ENCODE measurements around the gene PTPN3.

The PTPN3 gene

GRCh38 chr9:109474170-109474569 is 23.9 kb downstream of the PTPN3 start:
- ATAC-seq, result no peak
- TF ChIP-seq TOX (CRISPR knock-in tag; IDR thresholded peaks at IDR 0.05; ENCODE audit: borderline replicate concordance) (no peak), ZC3H10 (CRISPR knock-in tag; IDR thresholded peaks at IDR 0.05) (no peak), ZNF70 (CRISPR knock-in tag; IDR thresholded peaks at IDR 0.05) (no peak), ZNF565 (CRISPR knock-in tag; conservative IDR thresholded peaks at IDR 0.05; ENCODE audit: low read depth) (no peak)

- no peak for ATAC-seq
- TF ChIP-seq SNAI2 (CRISPR knock-in tag; IDR thresholded peaks at IDR 0.05) (no peak), ISL1 (CRISPR knock-in tag; IDR thresholded peaks at IDR 0.05) (no peak), TOX (CRISPR knock-in tag; IDR thresholded peaks at IDR 0.05; ENCODE audit: borderline replicate concordance) (no peak), ZNF8 (CRISPR knock-in tag; IDR thresholded peaks at IDR 0.05) (no peak), ESRRG (CRISPR knock-in tag; IDR thresholded peaks at IDR 0.05) (no peak), RARB (CRISPR knock-in tag; IDR thresholded peaks at IDR 0.05) (no peak), ZNF70 (CRISPR knock-in tag; IDR thresholded peaks at IDR 0.05) (no peak), ZNF565 (CRISPR knock-in tag; conservative IDR thresholded peaks at IDR 0.05; ENCODE audit: low read depth) (no peak), POU6F1 (CRISPR knock-in tag; IDR thresholded peaks at IDR 0.05; ENCODE audit: borderline replicate concordance, low read depth) (no peak), PPARA (CRISPR knock-in tag; IDR thresholded peaks at IDR 0.05; ENCODE audit: borderline replicate concordance) (no peak), GLIS3 (CRISPR knock-in tag; IDR thresholded peaks at IDR 0.05) (no peak), OSR1 (CRISPR knock-in tag; IDR thresholded peaks at IDR 0.05) (no peak)
- TF ChIP-seq, protein P1, sequence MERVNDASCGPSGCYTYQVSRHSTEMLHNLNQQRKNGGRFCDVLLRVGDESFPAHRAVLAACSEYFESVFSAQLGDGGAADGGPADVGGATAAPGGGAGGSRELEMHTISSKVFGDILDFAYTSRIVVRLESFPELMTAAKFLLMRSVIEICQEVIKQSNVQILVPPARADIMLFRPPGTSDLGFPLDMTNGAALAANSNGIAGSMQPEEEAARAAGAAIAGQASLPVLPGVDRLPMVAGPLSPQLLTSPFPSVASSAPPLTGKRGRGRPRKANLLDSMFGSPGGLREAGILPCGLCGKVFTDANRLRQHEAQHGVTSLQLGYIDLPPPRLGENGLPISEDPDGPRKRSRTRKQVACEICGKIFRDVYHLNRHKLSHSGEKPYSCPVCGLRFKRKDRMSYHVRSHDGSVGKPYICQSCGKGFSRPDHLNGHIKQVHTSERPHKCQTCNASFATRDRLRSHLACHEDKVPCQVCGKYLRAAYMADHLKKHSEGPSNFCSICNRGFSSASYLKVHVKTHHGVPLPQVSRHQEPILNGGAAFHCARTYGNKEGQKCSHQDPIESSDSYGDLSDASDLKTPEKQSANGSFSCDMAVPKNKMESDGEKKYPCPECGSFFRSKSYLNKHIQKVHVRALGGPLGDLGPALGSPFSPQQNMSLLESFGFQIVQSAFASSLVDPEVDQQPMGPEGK (CRISPR knock-in tag; IDR thresholded peaks at IDR 0.05; ENCODE audit: borderline replicate concordance), result no peak
Observed at GRCh38 chr9:109473329-109473728, 24.8 kb downstream of the PTPN3 start.

DNA sequence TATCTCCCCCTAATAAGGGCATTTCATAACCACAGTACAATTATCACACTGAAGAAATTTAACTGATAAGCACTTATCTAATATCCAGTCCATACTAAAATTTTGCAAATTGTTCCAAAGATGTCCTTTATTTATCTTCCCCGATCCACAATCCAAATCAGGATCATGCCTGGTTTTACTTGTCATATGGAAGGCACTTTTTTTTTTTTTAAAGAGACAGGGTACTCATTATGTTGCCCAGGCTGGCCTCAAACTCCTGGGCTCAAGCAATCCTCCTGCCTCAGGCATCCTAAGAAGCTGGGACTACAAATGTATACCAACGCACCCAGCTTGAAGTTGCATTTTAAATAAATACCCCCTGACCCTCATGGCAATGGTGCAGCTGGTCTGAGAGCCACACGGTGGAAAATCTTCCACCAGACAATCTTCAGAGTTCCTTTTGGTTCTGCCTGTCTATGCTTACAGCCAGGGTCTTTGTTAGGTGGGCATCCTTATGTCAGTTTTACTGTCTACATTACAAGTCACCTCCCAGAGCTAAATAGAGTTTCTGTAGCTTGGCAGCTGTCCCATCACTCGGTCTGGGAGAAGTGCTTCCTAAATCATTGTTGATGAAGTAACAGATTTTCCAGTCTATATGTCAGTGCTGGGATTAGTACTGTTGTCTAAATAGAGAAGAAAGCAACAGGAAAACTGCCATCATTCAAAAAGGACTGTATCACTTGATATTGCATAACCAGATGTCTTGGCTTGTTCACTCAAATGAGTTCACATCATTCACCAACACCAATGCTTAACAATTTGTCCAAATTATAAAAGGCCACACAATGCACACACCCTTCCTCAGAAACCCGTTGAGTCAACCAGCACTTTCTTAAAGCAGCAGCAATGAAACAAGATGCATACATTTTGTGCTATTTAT is 26.4 kb downstream of the PTPN3 start:
- TF ChIP-seq ARNTL (CRISPR knock-in tag; IDR thresholded peaks at IDR 0.05; ENCODE audit: borderline replicate concordance, low read depth) (no peak), ZC3H10 (CRISPR knock-in tag; IDR thresholded peaks at IDR 0.05) (no peak)
- TF ChIP-seq, protein P2, sequence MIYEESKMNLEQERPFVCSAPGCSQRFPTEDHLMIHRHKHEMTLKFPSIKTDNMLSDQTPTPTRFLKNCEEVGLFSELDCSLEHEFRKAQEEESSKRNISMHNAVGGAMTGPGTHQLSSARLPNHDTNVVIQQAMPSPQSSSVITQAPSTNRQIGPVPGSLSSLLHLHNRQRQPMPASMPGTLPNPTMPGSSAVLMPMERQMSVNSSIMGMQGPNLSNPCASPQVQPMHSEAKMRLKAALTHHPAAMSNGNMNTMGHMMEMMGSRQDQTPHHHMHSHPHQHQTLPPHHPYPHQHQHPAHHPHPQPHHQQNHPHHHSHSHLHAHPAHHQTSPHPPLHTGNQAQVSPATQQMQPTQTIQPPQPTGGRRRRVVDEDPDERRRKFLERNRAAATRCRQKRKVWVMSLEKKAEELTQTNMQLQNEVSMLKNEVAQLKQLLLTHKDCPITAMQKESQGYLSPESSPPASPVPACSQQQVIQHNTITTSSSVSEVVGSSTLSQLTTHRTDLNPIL (CRISPR knock-in tag; IDR thresholded peaks at IDR 0.05; ENCODE audit: low read depth), result no peak
- TF ChIP-seq, protein P3, sequence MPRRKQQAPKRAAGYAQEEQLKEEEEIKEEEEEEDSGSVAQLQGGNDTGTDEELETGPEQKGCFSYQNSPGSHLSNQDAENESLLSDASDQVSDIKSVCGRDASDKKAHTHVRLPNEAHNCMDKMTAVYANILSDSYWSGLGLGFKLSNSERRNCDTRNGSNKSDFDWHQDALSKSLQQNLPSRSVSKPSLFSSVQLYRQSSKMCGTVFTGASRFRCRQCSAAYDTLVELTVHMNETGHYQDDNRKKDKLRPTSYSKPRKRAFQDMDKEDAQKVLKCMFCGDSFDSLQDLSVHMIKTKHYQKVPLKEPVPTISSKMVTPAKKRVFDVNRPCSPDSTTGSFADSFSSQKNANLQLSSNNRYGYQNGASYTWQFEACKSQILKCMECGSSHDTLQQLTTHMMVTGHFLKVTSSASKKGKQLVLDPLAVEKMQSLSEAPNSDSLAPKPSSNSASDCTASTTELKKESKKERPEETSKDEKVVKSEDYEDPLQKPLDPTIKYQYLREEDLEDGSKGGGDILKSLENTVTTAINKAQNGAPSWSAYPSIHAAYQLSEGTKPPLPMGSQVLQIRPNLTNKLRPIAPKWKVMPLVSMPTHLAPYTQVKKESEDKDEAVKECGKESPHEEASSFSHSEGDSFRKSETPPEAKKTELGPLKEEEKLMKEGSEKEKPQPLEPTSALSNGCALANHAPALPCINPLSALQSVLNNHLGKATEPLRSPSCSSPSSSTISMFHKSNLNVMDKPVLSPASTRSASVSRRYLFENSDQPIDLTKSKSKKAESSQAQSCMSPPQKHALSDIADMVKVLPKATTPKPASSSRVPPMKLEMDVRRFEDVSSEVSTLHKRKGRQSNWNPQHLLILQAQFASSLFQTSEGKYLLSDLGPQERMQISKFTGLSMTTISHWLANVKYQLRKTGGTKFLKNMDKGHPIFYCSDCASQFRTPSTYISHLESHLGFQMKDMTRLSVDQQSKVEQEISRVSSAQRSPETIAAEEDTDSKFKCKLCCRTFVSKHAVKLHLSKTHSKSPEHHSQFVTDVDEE (CRISPR knock-in tag; IDR thresholded peaks at IDR 0.05), result no peak
- TF ChIP-seq, protein P1 (CRISPR knock-in tag; IDR thresholded peaks at IDR 0.05; ENCODE audit: borderline replicate concordance), result no peak
- ATAC-seq, result no peak
